Thymus (tissue), 11 donors: ENCODE results near the gene PPP2R5A. TPM values are rescaled to one million over a fixed set of nuclear protein-coding genes. Genes with fewer than 3 reads are reported as not detected.
A peak's percentile ranks its signal among the peaks of the same experiment; 100 is the strongest.
"Not testable (repeated sequence)": the region's sequence is repeated elsewhere in the genome, so short reads cannot be mapped to it uniquely, and the experiment has no call there.

Source experiments
- DNase-seq, 9 donors: peaks; one replicate each; pipeline ENCODE4 v3.0.0-alpha.2; 2013; ENCODE audit warnings: low spot score in 9 of 9, low read depth in 6 of 9, missing footprints in 1 of 9
- H3K27ac ChIP-seq, 2 donors: one replicate each; pipeline ENCODE4 v1.5.1; 2013; ENCODE audit warnings: control low read depth in 1 of 2, low read depth in 1 of 2, low read length in 1 of 2, mild to moderate bottlenecking in 1 of 2, moderate library complexity in 1 of 2
- H3K27me3 ChIP-seq, 2 donors: one replicate each; pipeline ENCODE4 v1.5.1; 2013; ENCODE audit warnings: low read length in 1 of 2; ENCODE audit not compliant: control insufficient read depth in 2 of 2, insufficient read depth in 1 of 2
- H3K36me3 ChIP-seq, 2 donors: one replicate each; pipeline ENCODE4 v1.5.1; 2013; ENCODE audit warnings: low read length in 1 of 2, mild to moderate bottlenecking in 1 of 2, moderate library complexity in 1 of 2; ENCODE audit not compliant: control insufficient read depth in 2 of 2, insufficient read depth in 2 of 2
- H3K4me1 ChIP-seq, 2 donors: one replicate each; pipeline ENCODE4 v1.5.1; 2013; ENCODE audit warnings: low read length in 2 of 2; ENCODE audit not compliant: control insufficient read depth in 2 of 2, insufficient read depth in 2 of 2
- H3K4me3 ChIP-seq, 2 donors: one replicate each; pipeline ENCODE4 v1.5.1; 2013; ENCODE audit warnings: low read length in 2 of 2, control low read depth in 1 of 2, mild to moderate bottlenecking in 1 of 2
- H3K9me3 ChIP-seq, 2 donors: one replicate each; pipeline ENCODE4 v1.5.1; 2013; ENCODE audit warnings: low read length in 1 of 2, mild to moderate bottlenecking in 1 of 2; ENCODE audit not compliant: control insufficient read depth in 2 of 2, insufficient read depth in 1 of 2
- WGBS: extraction: QIAGEN DNeasy Blood & Tissue Kit; methylation state at CpG from one replicate; pipeline ENCODE4 v1.1.7; 2013; 5-methylcytosine and 5-hydroxymethylcytosine counted together
- polyA plus RNA-seq: library from polyadenylated mRNA; stranded (reverse); fragments of 200-250 nt; gene quantifications from one replicate; pipeline ENCODE4 v1.2.3, GENCODE V29; 2013
- total RNA-seq: library from RNA; stranded (reverse); fragments of 120-200 nt; gene quantifications from one replicate; pipeline ENCODE4 v1.2.4, GENCODE V29; 2013
- donor health status: healthy.

The PPP2R5A gene
- total and polyA plus RNA-seq, 2 donors: 39.9 to 49.7 TPM

DNA sequence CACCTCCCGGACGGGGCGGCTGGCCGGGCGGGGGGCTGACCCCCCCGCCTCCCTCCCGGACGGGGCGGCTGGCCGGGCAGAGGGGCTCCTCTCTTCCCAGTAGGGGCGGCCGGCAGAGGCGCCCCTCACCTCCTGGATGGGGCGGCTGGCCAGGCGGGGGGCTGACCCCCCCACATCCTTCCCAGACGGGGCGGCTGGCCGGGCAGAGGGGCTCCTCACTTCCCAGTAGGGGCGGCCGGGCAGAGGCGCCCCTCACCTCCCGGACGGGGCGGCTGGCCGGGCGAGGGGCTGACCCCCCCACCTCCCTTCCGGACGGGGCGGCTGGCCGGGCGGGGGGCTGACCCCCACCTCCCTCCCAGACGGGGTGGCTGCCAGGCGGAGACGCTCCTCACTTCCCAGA is 35.8 kb downstream of the PPP2R5A start:
- H3K4me1 ChIP-seq, DNase-seq, H3K9me3 ChIP-seq, H3K27me3 ChIP-seq, H3K4me3 ChIP-seq, H3K36me3 ChIP-seq, H3K27ac ChIP-seq: not testable (repeated sequence)
- 97% methylated on average over 17 of the region's 34 CpGs for WGBS

- whole genome bisulfite sequencing: 10% methylated on average over 3 of the region's 3 CpGs
- Histone ChIP-seq H3K36me3 (no peaks in the 10 kb centered on the region), H3K27ac (no peak overlapping the region), H3K9me3 (no peaks in the 10 kb centered on the region), H3K27me3 (no peaks in the 10 kb centered on the region), H3K4me1 (no peaks in the 10 kb centered on the region), H3K4me3 (no peak overlapping the region)
- DNase-seq: peak in 7 of 9 donors; percentile 3 to 65 (median 21)
Measured at GRCh38 chr1:212323066-212323465, 37.9 kb downstream of the PPP2R5A start.

- H3K27ac ChIP-seq: no peak overlapping the region
- no peaks in the 10 kb centered on the region for H3K4me1 ChIP-seq
- no peaks in the 10 kb centered on the region for H3K9me3 ChIP-seq
- 84% methylated on average over 3 of the region's 3 CpGs for WGBS
- H3K27me3 ChIP-seq: no peaks in the 10 kb centered on the region
- H3K36me3 ChIP-seq: peaks cover 3 to 8% of the 10 kb centered on the region in 2 donors
- no peak for DNase-seq
- no peak overlapping the region for H3K4me3 ChIP-seq
Measured at GRCh38 chr1:212326541-212326940, 41.3 kb downstream of the PPP2R5A start.

GRCh38 chr1:212328248-212328647 is 43.0 kb downstream of the PPP2R5A start:
- Histone ChIP-seq H3K27ac (no peak overlapping the region), H3K4me1 (no peaks in the 10 kb centered on the region), H3K4me3 (no peak overlapping the region), H3K9me3 (no peaks in the 10 kb centered on the region), H3K27me3 (no peaks in the 10 kb centered on the region), H3K36me3 (peaks cover 3 to 12% of the 10 kb centered on the region in 2 donors)
- WGBS: 98% methylated on average over 4 of the region's 4 CpGs
- DNase-seq: no peak

- 99% methylated on average over 2 of the region's 2 CpGs for WGBS
- H3K27ac ChIP-seq: no peak overlapping the region
- no peak for DNase-seq
- peaks cover 0 to under 1% of the 10 kb centered on the region in 2 donors for H3K9me3 ChIP-seq
- no peak overlapping the region for H3K4me3 ChIP-seq
- H3K36me3 ChIP-seq: peaks cover 3 to 16% of the 10 kb centered on the region in 2 donors
- H3K4me1 ChIP-seq: no peaks in the 10 kb centered on the region
- no peaks in the 10 kb centered on the region for H3K27me3 ChIP-seq
Measured at GRCh38 chr1:212329105-212329504, 43.9 kb downstream of the PPP2R5A start.

DNA sequence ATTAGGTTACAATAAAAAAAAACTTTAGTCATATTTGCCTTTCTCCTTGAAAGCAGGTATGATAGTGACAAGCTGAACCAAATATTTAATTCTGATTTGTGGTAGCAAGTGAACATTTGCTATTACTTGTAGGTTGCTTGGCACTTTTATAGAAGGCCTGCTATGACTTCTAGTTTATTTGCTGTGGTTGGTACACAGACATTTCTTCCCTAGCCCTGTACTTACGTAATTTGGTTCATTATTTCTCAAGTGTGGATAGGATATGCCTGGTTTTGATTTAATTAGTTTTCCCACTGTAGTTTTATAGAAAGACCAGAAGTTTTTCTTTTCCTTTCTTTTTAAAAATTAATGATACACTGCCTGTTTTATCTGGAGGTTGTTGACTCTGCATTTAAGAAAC is 55.9 kb downstream of the PPP2R5A start:
- Histone ChIP-seq H3K4me1 (no peaks in the 10 kb centered on the region), H3K27me3 (no peaks in the 10 kb centered on the region), H3K27ac (no peak overlapping the region), H3K36me3 (peaks cover 14 to 20% of the 10 kb centered on the region in 2 donors), H3K9me3 (no peaks in the 10 kb centered on the region), H3K4me3 (no peak overlapping the region)
- WGBS: 100% methylated on average over 1 of the region's 1 CpG
- DNase-seq: no peak

- Histone ChIP-seq H3K27ac (no peak overlapping the region), H3K27me3 (no peaks in the 10 kb centered on the region), H3K4me1 (no peaks in the 10 kb centered on the region), H3K4me3 (no peak overlapping the region), H3K36me3 (peaks cover 20 to 24% of the 10 kb centered on the region in 2 donors), H3K9me3 (no peaks in the 10 kb centered on the region)
- DNase-seq: no peak
- whole genome bisulfite sequencing: 99% methylated on average over 4 of the region's 4 CpGs
Measured at GRCh38 chr1:212344905-212345304, 59.7 kb downstream of the PPP2R5A start.

DNA sequence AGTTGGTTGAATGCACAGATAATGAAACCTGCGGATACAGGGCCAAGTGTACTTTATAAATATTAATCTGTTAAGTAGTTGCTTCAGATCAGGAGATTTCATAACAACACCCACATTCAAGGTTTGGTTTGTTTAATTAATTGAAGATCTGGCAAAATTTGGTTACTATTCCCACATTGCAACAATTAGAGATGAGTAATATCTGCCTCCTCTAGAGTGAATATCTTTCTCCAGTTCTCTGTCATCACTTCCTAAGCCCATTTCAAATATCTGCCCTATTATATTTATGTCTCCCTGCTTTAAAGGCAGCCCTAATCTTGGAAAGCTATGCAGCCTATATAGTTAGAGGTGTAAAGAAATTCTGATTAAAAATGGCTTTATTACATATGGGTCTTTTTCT is 61.4 kb downstream of the PPP2R5A start:
- H3K9me3 ChIP-seq: no peaks in the 10 kb centered on the region
- H3K27me3 ChIP-seq: no peaks in the 10 kb centered on the region
- no peak for DNase-seq
- no peak overlapping the region for H3K27ac ChIP-seq
- H3K4me3 ChIP-seq: no peak overlapping the region
- H3K36me3 ChIP-seq: peaks cover 18 to 30% of the 10 kb centered on the region in 2 donors
- H3K4me1 ChIP-seq: no peaks in the 10 kb centered on the region
- WGBS: 96% methylated on average over 1 of the region's 1 CpG

GRCh38 chr1:212351588-212352362 is 66.6 kb downstream of the PPP2R5A start:
- no peaks in the 10 kb centered on the region for H3K4me1 ChIP-seq
- no peaks in the 10 kb centered on the region for H3K27me3 ChIP-seq
- WGBS: 97% methylated on average over 10 of the region's 10 CpGs
- H3K9me3 ChIP-seq: no peaks in the 10 kb centered on the region
- peaks cover 20 to 49% of the 10 kb centered on the region in 2 donors for H3K36me3 ChIP-seq
- no peak overlapping the region for H3K4me3 ChIP-seq
- H3K27ac ChIP-seq: no peak overlapping the region
- no peak for DNase-seq
